Measurements from ENCODE around the gene ZNHIT6. TPM values are rescaled to one million over a fixed set of nuclear protein-coding genes. Genes with fewer than 3 reads are reported as not detected.

The ZNHIT6 gene
- total RNA-seq, 1 donor from 2014 or later: 20.0 TPM

DNA sequence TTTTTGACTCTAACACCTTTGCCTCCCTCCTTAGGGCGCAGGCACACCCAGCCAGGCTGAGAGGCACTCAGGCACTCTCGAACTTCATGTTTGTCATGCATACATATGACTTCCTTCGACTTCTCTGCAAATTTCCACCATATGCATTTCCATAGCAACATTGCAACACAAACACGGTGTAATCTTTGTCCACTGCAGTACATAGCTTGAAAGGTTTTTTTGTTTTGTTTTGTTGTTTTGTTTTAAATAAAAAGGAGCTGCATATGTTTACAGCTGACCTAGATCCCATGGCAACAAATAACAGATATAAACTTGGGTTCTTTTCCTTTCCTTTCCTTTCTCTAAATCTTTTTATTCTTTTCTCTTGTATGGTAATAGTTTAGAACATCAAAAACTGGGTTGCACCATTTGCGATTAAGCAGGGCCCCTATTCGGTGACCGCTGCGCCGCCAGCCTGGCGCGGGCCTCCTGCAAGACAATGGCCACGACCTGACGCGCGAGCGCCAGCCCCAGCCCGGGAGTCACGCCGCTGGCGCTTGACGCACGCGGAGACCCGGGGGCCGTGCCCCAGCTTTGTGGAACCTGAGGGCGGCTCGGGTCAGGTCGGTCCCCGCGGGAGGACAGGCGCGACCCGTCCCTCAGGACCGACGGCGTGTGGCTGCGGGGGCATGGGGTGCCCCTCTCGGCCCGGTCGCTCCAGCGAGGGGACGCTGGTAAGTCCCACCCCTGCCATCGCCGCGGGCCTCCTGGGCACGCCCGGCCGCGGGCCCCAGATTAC lies 92.5 kb downstream of the ZNHIT6 start:
- peaks cover 49% of the 10 kb centered on the region for H3K4me1 Mint-ChIP-seq (ENCODE audit: unreplicated experiment)
- no peaks in the 10 kb centered on the region for H3K9me3 Mint-ChIP-seq (ENCODE audit: unreplicated experiment)
- no peaks in the 10 kb centered on the region for H3K27me3 Mint-ChIP-seq (ENCODE audit: unreplicated experiment)
- H3K27ac Mint-ChIP-seq (ENCODE audit: unreplicated experiment): peak overlapping the region; percentile 6
- no peak overlapping the region for H3K4me3 Mint-ChIP-seq (ENCODE audit: unreplicated experiment)
- no peaks in the 10 kb centered on the region for H3K36me3 Mint-ChIP-seq (ENCODE audit: unreplicated experiment)
- DNase-seq (ENCODE audit: extremely low spot score, unreplicated experiment): no peak
- TF ChIP-seq, protein P1, sequence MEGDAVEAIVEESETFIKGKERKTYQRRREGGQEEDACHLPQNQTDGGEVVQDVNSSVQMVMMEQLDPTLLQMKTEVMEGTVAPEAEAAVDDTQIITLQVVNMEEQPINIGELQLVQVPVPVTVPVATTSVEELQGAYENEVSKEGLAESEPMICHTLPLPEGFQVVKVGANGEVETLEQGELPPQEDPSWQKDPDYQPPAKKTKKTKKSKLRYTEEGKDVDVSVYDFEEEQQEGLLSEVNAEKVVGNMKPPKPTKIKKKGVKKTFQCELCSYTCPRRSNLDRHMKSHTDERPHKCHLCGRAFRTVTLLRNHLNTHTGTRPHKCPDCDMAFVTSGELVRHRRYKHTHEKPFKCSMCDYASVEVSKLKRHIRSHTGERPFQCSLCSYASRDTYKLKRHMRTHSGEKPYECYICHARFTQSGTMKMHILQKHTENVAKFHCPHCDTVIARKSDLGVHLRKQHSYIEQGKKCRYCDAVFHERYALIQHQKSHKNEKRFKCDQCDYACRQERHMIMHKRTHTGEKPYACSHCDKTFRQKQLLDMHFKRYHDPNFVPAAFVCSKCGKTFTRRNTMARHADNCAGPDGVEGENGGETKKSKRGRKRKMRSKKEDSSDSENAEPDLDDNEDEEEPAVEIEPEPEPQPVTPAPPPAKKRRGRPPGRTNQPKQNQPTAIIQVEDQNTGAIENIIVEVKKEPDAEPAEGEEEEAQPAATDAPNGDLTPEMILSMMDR (IDR thresholded peaks at IDR 0.05): no peak

DNA sequence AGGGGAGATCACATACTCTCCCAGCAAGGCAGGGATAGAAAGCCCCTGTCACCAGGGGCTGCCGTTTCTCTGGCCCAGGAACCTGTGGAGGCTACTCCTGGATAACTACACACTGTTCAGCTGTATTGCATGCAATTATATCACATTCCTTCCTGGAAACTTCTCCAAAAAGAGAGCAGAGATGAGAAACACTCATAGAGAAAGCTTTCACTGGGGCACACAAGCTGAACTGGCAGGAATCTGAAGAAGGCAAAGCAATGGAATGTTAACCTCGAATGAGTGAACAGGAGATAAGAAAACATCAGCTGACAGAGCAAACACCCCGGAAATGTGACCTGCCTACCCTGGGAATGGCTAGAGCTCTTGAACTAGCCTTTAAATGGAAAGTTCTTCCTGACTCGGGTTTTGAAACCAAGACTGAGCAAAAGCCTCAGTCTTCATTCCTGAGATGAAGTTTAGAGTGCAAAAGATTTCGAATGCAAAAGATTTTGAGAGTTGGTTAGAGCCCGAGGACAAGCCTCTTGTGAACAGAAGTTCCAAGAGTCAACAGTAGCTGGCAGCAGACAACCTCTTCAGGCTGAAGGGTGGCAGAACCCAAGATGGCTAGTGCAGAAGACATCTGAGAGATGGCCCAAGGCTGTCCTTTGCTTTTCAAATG lies 95.4 kb downstream of the ZNHIT6 start:
- Mint-ChIP-seq H3K27ac (ENCODE audit: unreplicated experiment) (peak overlapping the region; percentile 97), H3K4me1 (ENCODE audit: unreplicated experiment) (peaks cover 70% of the 10 kb centered on the region), H3K4me3 (ENCODE audit: unreplicated experiment) (peak overlapping the region; percentile 55), H3K9me3 (ENCODE audit: unreplicated experiment) (no peaks in the 10 kb centered on the region), H3K27me3 (ENCODE audit: unreplicated experiment) (no peaks in the 10 kb centered on the region), H3K36me3 (ENCODE audit: unreplicated experiment) (no peaks in the 10 kb centered on the region)
- TF ChIP-seq, protein P1 (IDR thresholded peaks at IDR 0.05): peak; percentile 75
- no peak for DNase-seq (ENCODE audit: extremely low spot score, unreplicated experiment)

DNA sequence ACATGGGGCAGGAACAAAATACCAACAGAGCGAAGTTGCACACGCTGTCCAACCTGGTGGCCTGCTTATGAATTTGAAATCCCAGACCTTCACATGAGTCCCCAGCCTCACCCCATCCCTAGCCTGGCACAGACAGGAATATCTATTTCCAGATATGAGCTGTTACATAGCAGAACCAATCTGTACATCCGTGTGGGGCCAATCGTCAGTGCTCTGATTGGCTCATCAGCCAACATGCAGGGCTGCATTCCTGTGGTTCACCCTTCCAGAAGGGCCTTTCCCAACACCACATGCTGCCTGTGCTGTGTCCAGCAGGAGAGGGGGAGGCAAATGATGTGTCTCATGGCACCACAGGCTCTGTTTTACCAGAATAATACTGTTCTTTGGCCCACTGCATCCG lies 96.4 kb downstream of the ZNHIT6 start:
- no peaks in the 10 kb centered on the region for H3K9me3 Mint-ChIP-seq (ENCODE audit: unreplicated experiment)
- H3K36me3 Mint-ChIP-seq (ENCODE audit: unreplicated experiment): no peaks in the 10 kb centered on the region
- no peaks in the 10 kb centered on the region for H3K27me3 Mint-ChIP-seq (ENCODE audit: unreplicated experiment)
- no peak overlapping the region for H3K4me3 Mint-ChIP-seq (ENCODE audit: unreplicated experiment)
- H3K4me1 Mint-ChIP-seq (ENCODE audit: unreplicated experiment): peaks cover 72% of the 10 kb centered on the region
- H3K27ac Mint-ChIP-seq (ENCODE audit: unreplicated experiment): peak overlapping the region; percentile 97
- peak; percentile 91 for DNase-seq (ENCODE audit: extremely low spot score, unreplicated experiment)
- TF ChIP-seq, protein P1 (IDR thresholded peaks at IDR 0.05): no peak

DNA sequence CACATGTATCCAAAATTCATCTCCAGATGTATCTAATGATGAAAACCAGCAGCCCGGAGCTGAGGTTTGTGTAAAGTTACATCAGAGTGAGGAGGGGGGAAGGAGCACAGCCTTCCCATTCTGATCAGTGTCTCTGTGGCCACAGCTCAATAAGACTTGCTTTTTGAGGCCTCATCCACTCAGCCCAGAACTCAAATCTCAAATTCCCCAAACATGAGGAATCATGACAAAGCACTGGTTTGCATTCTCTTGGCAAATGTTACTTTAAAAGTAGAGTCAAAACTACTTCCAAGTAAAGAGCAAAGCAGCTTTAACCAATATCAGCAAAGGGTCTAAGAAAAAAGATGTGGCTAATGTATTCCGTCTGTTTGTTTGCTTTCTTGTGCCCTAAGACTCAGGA lies 96.8 kb downstream of the ZNHIT6 start:
- Mint-ChIP-seq H3K4me3 (ENCODE audit: unreplicated experiment) (peak overlapping the region; percentile 23), H3K27ac (ENCODE audit: unreplicated experiment) (peak overlapping the region; percentile 97), H3K4me1 (ENCODE audit: unreplicated experiment) (peaks cover 73% of the 10 kb centered on the region), H3K9me3 (ENCODE audit: unreplicated experiment) (no peaks in the 10 kb centered on the region), H3K27me3 (ENCODE audit: unreplicated experiment) (no peaks in the 10 kb centered on the region), H3K36me3 (ENCODE audit: unreplicated experiment) (no peaks in the 10 kb centered on the region)
- TF ChIP-seq, protein P1 (IDR thresholded peaks at IDR 0.05): no peak
- DNase-seq (ENCODE audit: extremely low spot score, unreplicated experiment): no peak

DNA sequence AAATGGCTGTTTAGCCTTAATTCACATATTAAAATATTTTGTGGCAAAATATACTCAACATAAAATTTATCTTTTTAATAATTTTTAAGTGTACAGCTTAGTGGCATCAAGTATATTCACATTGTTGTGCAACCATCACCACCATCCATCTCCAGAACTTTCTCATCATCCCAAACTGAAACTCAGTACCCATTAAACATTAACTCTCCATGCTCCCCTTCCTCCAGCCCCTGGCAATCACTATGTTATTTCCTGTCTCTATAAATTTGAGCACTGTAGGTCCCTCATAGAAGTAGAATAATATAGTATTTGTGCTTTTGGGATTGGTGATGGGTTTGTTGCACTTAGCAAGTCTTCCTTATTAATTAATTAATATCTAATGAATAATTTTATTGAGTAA lies 98.3 kb downstream of the ZNHIT6 start:
- Mint-ChIP-seq H3K36me3 (ENCODE audit: unreplicated experiment) (no peaks in the 10 kb centered on the region), H3K4me3 (ENCODE audit: unreplicated experiment) (no peak overlapping the region), H3K27me3 (ENCODE audit: unreplicated experiment) (no peaks in the 10 kb centered on the region), H3K9me3 (ENCODE audit: unreplicated experiment) (no peaks in the 10 kb centered on the region), H3K27ac (ENCODE audit: unreplicated experiment) (no peak overlapping the region), H3K4me1 (ENCODE audit: unreplicated experiment) (peaks cover 83% of the 10 kb centered on the region)
- DNase-seq (ENCODE audit: extremely low spot score, unreplicated experiment): no peak
- TF ChIP-seq, protein P1 (IDR thresholded peaks at IDR 0.05): no peak
